SK-N-SH treated with all-trans-retinoic acid at 6 μM for 48 hours (cell line): Measurements from ENCODE around the gene MALT1.

Experiments used
- ATAC-seq: fragments of 200-7000 bp; cut with Tn5 transposase; 3 replicates; pipeline ENCODE4 v1.9.1; 2020; ENCODE audit warnings: mild to moderate bottlenecking, moderate library complexity
- ARNTL ChIP-seq: fragments of 450-650 bp; formaldehyde crosslinking; IDR thresholded peaks from 2 replicates; pipeline ENCODE4 v1.5.0; 2020; ENCODE audit warnings: low read depth, mild to moderate bottlenecking, moderate library complexity, borderline replicate concordance
- BACH2 ChIP-seq: fragments of 250-450 bp; sonication (Bioruptor Pico); IDR thresholded peaks from 2 replicates; pipeline ENCODE4 v1.9.0; 2021; ENCODE audit warnings: mild to moderate bottlenecking, borderline replicate concordance
- CSDC2 ChIP-seq: fragments of 250-450 bp; sonication (Bioruptor Pico); IDR thresholded peaks from 2 replicates; pipeline ENCODE4 v1.5.0; 2020; ENCODE audit warnings: mild to moderate bottlenecking, moderate library complexity
- ESRRG ChIP-seq: fragments of 250-450 bp; sonication (Bioruptor Pico); IDR thresholded peaks from 2 replicates; pipeline ENCODE4 v1.6.1; 2021; ENCODE audit warnings: mild to moderate bottlenecking
- GLIS3 ChIP-seq: fragments of 250-450 bp; sonication (Bioruptor Pico); IDR thresholded peaks from 2 replicates; pipeline ENCODE4 v1.5.0; 2020; ENCODE audit warnings: mild to moderate bottlenecking, moderate library complexity
- ISL1 ChIP-seq: fragments of 250-450 bp; sonication (Bioruptor Pico); IDR thresholded peaks from 2 replicates; pipeline ENCODE4 v2.1.2; 2022; ENCODE audit warnings: mild to moderate bottlenecking, moderate library complexity
- OSR1 ChIP-seq: fragments of 250-450 bp; sonication (Bioruptor Pico); IDR thresholded peaks from 2 replicates; pipeline ENCODE4 v1.8.0; 2022; ENCODE audit warnings: moderate library complexity, mild to moderate bottlenecking, inconsistent platforms
- PPARA ChIP-seq: fragments of 250-450 bp; sonication (Bioruptor Pico); IDR thresholded peaks from 2 replicates; pipeline ENCODE4 v1.5.0; 2020; ENCODE audit warnings: mild to moderate bottlenecking, borderline replicate concordance
- RARB ChIP-seq: fragments of 250-450 bp; sonication (Bioruptor Pico); IDR thresholded peaks from 2 replicates; pipeline ENCODE4 v1.8.0; 2021; ENCODE audit warnings: mild to moderate bottlenecking, moderate library complexity
- SNAI2 ChIP-seq: fragments of 250-450 bp; sonication (Bioruptor Pico); IDR thresholded peaks from 2 replicates; pipeline ENCODE4 v1.5.0; 2020; ENCODE audit warnings: mild to moderate bottlenecking, moderate library complexity
- TCF4 ChIP-seq: fragments of 250-450 bp; sonication (Bioruptor Pico); IDR thresholded peaks from 2 replicates; pipeline ENCODE4 v1.8.0; 2021; ENCODE audit warnings: mild to moderate bottlenecking, moderate library complexity, borderline replicate concordance
- TOX ChIP-seq: fragments of 250-450 bp; sonication (Bioruptor Pico); IDR thresholded peaks from 2 replicates; pipeline ENCODE4 v1.8.0; 2021; ENCODE audit warnings: mild to moderate bottlenecking, moderate library complexity, borderline replicate concordance
- ZC3H10 ChIP-seq: fragments of 250-450 bp; sonication (Bioruptor Pico); IDR thresholded peaks from 2 replicates; pipeline ENCODE4 v1.5.1; 2021; ENCODE audit warnings: mild to moderate bottlenecking, moderate library complexity
- ZFP3 ChIP-seq: fragments of 250-450 bp; sonication (Bioruptor Pico); IDR thresholded peaks from 2 replicates; pipeline ENCODE4 v1.5.0; 2020; ENCODE audit warnings: mild to moderate bottlenecking, moderate library complexity
- ZFP30 ChIP-seq: fragments of 450-650 bp; formaldehyde crosslinking; IDR thresholded peaks from 2 replicates; pipeline ENCODE4 v1.5.0; 2022; ENCODE audit warnings: mild to moderate bottlenecking, moderate library complexity
- ZNF565 ChIP-seq: fragments of 450-650 bp; formaldehyde crosslinking; conservative IDR thresholded peaks from 2 replicates; pipeline ENCODE4 v1.5.0; 2020; ENCODE audit warnings: low read depth, mild to moderate bottlenecking, moderate library complexity
- ZNF70 ChIP-seq: fragments of 450-650 bp; formaldehyde crosslinking; IDR thresholded peaks from 2 replicates; pipeline ENCODE4 v1.5.0; 2020; ENCODE audit warnings: mild to moderate bottlenecking, moderate library complexity
- ZNF8 ChIP-seq: fragments of 450-650 bp; formaldehyde crosslinking; IDR thresholded peaks from 2 replicates; pipeline ENCODE4 v1.5.0; 2020; ENCODE audit warnings: mild to moderate bottlenecking, moderate library complexity
- TF ChIP-seq, protein P1 (sequence below): fragments of 250-450 bp; sonication (Bioruptor Pico); IDR thresholded peaks from 2 replicates; pipeline ENCODE4 v1.8.0; 2020; ENCODE audit warnings: mild to moderate bottlenecking, moderate library complexity, borderline replicate concordance
- TF ChIP-seq, protein P2 (sequence below): fragments of 250-450 bp; sonication (Bioruptor Pico); IDR thresholded peaks from 2 replicates; pipeline ENCODE4 v1.5.0; 2020; ENCODE audit warnings: mild to moderate bottlenecking, moderate library complexity
- TF ChIP-seq, protein P3 (sequence below): fragments of 250-450 bp; sonication (Bioruptor Pico); IDR thresholded peaks from 2 replicates; pipeline ENCODE4 v1.8.0; 2021; ENCODE audit warnings: low read depth, mild to moderate bottlenecking, moderate library complexity, borderline replicate concordance
- TF ChIP-seq, protein P4 (sequence below): fragments of 250-450 bp; sonication (Bioruptor Pico); IDR thresholded peaks from 2 replicates; pipeline ENCODE4 v1.5.1; 2021; ENCODE audit warnings: mild to moderate bottlenecking, moderate library complexity

The MALT1 gene

DNA sequence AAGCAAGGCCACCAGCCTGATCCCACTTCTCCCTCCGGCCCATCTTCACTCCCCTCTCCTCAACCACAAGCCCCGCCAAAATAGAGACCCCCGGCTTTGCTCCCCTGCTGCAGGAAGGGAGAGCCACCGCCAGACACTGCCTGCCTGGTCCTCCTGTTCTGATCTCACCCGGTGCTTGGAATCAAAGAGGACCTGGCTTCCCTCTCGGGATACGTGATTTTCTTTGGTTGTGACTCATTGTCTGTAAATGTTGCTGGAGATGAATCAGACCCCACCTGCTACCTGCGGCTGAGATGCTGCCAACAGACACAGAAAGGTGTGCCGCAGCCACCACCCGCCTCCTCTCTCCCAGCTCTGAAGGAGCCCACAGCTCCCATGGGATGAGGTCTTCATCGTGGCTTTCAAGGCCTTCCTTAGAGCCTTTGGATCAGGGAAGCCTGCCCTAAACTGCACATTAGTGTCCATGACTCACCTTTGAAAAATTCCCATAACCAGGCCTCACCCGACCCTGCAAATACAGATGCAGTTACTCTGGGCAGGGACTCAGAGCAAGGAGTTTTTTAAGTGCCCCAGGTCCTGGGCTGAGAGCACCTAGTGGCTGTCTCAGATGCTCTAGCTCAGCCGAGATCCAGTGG lies 114.0 kb downstream of the MALT1 start:
- TF ChIP-seq CSDC2 (no peak), ZC3H10 (no peak), TCF4 (CRISPR knock-in tag) (no peak), OSR1 (CRISPR knock-in tag) (no peak), ZNF565 (CRISPR knock-in tag) (no peak), ZNF70 (CRISPR knock-in tag) (no peak), TOX (CRISPR knock-in tag) (no peak), ISL1 (CRISPR knock-in tag) (no peak), RARB (CRISPR knock-in tag) (no peak)
- TF ChIP-seq, protein P1, sequence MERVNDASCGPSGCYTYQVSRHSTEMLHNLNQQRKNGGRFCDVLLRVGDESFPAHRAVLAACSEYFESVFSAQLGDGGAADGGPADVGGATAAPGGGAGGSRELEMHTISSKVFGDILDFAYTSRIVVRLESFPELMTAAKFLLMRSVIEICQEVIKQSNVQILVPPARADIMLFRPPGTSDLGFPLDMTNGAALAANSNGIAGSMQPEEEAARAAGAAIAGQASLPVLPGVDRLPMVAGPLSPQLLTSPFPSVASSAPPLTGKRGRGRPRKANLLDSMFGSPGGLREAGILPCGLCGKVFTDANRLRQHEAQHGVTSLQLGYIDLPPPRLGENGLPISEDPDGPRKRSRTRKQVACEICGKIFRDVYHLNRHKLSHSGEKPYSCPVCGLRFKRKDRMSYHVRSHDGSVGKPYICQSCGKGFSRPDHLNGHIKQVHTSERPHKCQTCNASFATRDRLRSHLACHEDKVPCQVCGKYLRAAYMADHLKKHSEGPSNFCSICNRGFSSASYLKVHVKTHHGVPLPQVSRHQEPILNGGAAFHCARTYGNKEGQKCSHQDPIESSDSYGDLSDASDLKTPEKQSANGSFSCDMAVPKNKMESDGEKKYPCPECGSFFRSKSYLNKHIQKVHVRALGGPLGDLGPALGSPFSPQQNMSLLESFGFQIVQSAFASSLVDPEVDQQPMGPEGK = no peak
- peak; percentile 82 for ATAC-seq

DNA sequence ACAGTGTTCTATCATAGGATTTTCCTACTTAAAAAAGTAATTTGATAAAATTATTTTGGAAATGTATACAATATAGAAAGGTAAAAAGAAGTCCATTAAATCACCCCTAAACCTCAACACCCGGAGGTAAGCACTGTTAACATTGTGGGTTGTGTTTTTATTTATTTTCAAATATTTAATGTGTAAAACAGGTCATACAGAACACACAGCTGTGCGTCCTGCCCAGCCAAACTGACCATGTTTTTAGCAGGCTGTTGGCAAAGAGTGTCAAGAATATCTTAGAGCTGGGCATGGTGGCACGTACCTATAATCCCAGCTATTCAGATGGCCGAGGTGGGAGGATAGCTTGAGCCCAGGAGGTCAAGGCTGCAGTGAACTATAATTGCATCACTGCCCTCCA lies 114.6 kb downstream of the MALT1 start:
- no peak for ATAC-seq
- no peak for TF ChIP-seq ZFP3 (CRISPR knock-in tag)

DNA sequence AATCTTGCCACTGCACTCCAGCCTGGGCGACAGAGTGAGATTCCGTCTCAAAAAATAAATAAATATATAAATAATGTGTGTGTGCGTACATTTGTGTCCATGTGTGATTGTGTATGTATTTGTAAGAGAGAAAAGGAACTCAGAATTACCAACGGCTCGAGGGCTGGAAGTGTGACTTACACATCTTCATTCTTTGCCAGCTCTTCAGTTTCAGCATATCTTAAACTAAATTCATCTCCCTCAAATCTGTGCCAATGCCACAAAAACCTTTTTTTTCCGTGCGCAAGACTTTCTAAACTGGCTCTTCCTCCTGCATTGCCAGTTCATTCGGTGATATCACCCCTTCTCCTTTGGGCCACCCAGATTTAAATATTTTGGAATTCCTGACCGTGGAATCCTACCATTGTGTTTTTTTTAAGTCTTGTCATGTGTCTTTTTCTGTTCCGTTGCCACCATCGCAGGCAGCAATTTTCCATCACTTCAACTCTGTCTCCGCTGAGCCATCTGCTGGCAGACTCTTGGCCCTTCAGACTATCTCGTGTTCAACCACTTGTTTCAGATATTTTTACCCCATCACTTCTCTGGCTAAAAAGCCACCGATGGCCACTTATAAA lies 116.4 kb downstream of the MALT1 start:
- TF ChIP-seq ZFP3 (CRISPR knock-in tag) (no peak), BACH2 (no peak), ISL1 (CRISPR knock-in tag) (no peak), SNAI2 (CRISPR knock-in tag) (no peak), OSR1 (CRISPR knock-in tag) (no peak), ZNF70 (CRISPR knock-in tag) (no peak), ZNF8 (CRISPR knock-in tag) (no peak), TOX (CRISPR knock-in tag) (no peak), ZNF565 (CRISPR knock-in tag) (no peak), ARNTL (CRISPR knock-in tag) (no peak), ESRRG (CRISPR knock-in tag) (no peak), PPARA (CRISPR knock-in tag) (no peak)
- TF ChIP-seq, protein P2, sequence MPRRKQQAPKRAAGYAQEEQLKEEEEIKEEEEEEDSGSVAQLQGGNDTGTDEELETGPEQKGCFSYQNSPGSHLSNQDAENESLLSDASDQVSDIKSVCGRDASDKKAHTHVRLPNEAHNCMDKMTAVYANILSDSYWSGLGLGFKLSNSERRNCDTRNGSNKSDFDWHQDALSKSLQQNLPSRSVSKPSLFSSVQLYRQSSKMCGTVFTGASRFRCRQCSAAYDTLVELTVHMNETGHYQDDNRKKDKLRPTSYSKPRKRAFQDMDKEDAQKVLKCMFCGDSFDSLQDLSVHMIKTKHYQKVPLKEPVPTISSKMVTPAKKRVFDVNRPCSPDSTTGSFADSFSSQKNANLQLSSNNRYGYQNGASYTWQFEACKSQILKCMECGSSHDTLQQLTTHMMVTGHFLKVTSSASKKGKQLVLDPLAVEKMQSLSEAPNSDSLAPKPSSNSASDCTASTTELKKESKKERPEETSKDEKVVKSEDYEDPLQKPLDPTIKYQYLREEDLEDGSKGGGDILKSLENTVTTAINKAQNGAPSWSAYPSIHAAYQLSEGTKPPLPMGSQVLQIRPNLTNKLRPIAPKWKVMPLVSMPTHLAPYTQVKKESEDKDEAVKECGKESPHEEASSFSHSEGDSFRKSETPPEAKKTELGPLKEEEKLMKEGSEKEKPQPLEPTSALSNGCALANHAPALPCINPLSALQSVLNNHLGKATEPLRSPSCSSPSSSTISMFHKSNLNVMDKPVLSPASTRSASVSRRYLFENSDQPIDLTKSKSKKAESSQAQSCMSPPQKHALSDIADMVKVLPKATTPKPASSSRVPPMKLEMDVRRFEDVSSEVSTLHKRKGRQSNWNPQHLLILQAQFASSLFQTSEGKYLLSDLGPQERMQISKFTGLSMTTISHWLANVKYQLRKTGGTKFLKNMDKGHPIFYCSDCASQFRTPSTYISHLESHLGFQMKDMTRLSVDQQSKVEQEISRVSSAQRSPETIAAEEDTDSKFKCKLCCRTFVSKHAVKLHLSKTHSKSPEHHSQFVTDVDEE = no peak
- TF ChIP-seq, protein P3, sequence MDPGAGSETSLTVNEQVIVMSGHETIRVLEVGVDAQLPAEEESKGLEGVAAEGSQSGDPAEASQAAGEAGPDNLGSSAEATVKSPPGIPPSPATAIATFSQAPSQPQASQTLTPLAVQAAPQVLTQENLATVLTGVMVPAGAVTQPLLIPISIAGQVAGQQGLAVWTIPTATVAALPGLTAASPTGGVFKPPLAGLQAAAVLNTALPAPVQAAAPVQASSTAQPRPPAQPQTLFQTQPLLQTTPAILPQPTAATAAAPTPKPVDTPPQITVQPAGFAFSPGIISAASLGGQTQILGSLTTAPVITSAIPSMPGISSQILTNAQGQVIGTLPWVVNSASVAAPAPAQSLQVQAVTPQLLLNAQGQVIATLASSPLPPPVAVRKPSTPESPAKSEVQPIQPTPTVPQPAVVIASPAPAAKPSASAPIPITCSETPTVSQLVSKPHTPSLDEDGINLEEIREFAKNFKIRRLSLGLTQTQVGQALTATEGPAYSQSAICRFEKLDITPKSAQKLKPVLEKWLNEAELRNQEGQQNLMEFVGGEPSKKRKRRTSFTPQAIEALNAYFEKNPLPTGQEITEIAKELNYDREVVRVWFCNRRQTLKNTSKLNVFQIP (CRISPR knock-in tag) = no peak
- TF ChIP-seq, protein P4, sequence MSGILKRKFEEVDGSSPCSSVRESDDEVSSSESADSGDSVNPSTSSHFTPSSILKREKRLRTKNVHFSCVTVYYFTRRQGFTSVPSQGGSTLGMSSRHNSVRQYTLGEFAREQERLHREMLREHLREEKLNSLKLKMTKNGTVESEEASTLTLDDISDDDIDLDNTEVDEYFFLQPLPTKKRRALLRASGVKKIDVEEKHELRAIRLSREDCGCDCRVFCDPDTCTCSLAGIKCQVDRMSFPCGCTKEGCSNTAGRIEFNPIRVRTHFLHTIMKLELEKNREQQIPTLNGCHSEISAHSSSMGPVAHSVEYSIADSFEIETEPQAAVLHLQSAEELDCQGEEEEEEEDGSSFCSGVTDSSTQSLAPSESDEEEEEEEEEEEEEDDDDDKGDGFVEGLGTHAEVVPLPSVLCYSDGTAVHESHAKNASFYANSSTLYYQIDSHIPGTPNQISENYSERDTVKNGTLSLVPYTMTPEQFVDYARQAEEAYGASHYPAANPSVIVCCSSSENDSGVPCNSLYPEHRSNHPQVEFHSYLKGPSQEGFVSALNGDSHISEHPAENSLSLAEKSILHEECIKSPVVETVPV (CRISPR knock-in tag) = no peak
- ATAC-seq = no peak

DNA sequence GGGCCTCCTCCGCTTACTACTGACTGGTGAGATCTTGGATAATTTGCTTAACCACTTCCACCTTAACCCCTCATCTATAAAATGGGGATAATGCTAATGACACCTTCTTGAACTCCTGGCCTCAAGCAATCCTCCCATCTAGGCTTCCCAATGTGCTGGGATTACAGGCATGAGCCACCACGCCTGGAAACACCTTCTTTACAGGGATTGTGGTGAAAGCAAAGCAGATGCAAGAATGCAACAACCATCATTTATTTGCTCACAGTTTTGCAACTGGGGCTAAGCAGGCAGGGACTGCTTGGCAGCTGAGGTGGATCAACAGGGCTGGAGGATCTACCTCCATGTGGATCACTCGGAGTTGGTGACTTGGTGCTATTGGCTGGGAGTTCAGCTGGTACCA lies 117.2 kb downstream of the MALT1 start:
- ATAC-seq = no peak
- TF ChIP-seq TOX (CRISPR knock-in tag) (no peak), RARB (CRISPR knock-in tag) (no peak), ZC3H10 (no peak), BACH2 (no peak), ZFP30 (CRISPR knock-in tag) (no peak), GLIS3 (CRISPR knock-in tag) (no peak)
- TF ChIP-seq, protein P4 (CRISPR knock-in tag) = no peak
- TF ChIP-seq, protein P2 = no peak
